ENCODE results near the gene N4BP2L1. TPM values are rescaled to one million over a fixed set of nuclear protein-coding genes. Genes with fewer than 3 reads are reported as not detected.

Gene N4BP2L1
- total and polyA plus RNA-seq, 9 donors: 4.6 to 7.9 (median 6.4) TPM

- H3K27ac ChIP-seq (ENCODE audit: low read length): no peak overlapping the region
- no peaks in the 10 kb centered on the region for H3K9me3 ChIP-seq (replicated peaks; ENCODE audit: control insufficient read depth, low read depth, low read length)
- no peaks in the 10 kb centered on the region for H3K36me3 ChIP-seq (ENCODE audit: control insufficient read depth, insufficient read depth, low read length)
- no peak overlapping the region for H3K4me3 ChIP-seq (ENCODE audit: low read length)
- WGBS (ENCODE audit: insufficient coverage): no CpG with 5 or more reads among the region's 4 CpGs
- no peaks in the 10 kb centered on the region for H3K27me3 ChIP-seq (ENCODE audit: control insufficient read depth, insufficient read depth, low read length)
- DNase-seq: no peak
- no peaks in the 10 kb centered on the region for H3K4me1 ChIP-seq (ENCODE audit: control insufficient read depth, insufficient read depth, low read length)
Measured at GRCh38 chr13:32403108-32403507, 24.8 kb downstream of the N4BP2L1 start.

GRCh38 chr13:32391101-32391619 lies 36.8 kb downstream of the N4BP2L1 start:
- H3K4me1 ChIP-seq (ENCODE audit: control insufficient read depth, insufficient read depth, low read length): no peaks in the 10 kb centered on the region
- no peak overlapping the region for H3K27ac ChIP-seq (ENCODE audit: low read length)
- DNase-seq: no peak
- H3K36me3 ChIP-seq (ENCODE audit: control insufficient read depth, insufficient read depth, low read length): no peaks in the 10 kb centered on the region
- WGBS (ENCODE audit: insufficient coverage): 81% methylated on average over 4 of the region's 4 CpGs
- no peak overlapping the region for H3K4me3 ChIP-seq (ENCODE audit: low read length)
- H3K27me3 ChIP-seq (ENCODE audit: control insufficient read depth, insufficient read depth, low read length): no peaks in the 10 kb centered on the region
- H3K9me3 ChIP-seq (replicated peaks; ENCODE audit: control insufficient read depth, low read depth, low read length): no peaks in the 10 kb centered on the region

GRCh38 chr13:32390484-32390883 lies 37.4 kb downstream of the N4BP2L1 start:
- Histone ChIP-seq H3K4me3 (ENCODE audit: low read length) (no peak overlapping the region), H3K4me1 (ENCODE audit: control insufficient read depth, insufficient read depth, low read length) (no peaks in the 10 kb centered on the region), H3K27ac (ENCODE audit: low read length) (no peak overlapping the region), H3K9me3 (replicated peaks; ENCODE audit: control insufficient read depth, low read depth, low read length) (no peaks in the 10 kb centered on the region), H3K36me3 (ENCODE audit: control insufficient read depth, insufficient read depth, low read length) (no peaks in the 10 kb centered on the region), H3K27me3 (ENCODE audit: control insufficient read depth, insufficient read depth, low read length) (no peaks in the 10 kb centered on the region)
- no peak for DNase-seq
- WGBS (ENCODE audit: insufficient coverage): no CpG with 5 or more reads among the region's 1 CpG

- Histone ChIP-seq H3K9me3 (replicated peaks; ENCODE audit: control insufficient read depth, low read depth, low read length) (no peaks in the 10 kb centered on the region), H3K36me3 (ENCODE audit: control insufficient read depth, insufficient read depth, low read length) (no peaks in the 10 kb centered on the region), H3K4me1 (ENCODE audit: control insufficient read depth, insufficient read depth, low read length) (no peaks in the 10 kb centered on the region), H3K27ac (ENCODE audit: low read length) (no peak overlapping the region), H3K27me3 (ENCODE audit: control insufficient read depth, insufficient read depth, low read length) (no peaks in the 10 kb centered on the region), H3K4me3 (ENCODE audit: low read length) (no peak overlapping the region)
- DNase-seq: no peak
- no CpG with 5 or more reads among the region's 4 CpGs for WGBS (ENCODE audit: insufficient coverage)
Measured at GRCh38 chr13:32390048-32390447, 37.9 kb downstream of the N4BP2L1 start.

- Histone ChIP-seq H3K27me3 (ENCODE audit: control insufficient read depth, insufficient read depth, low read length) (no peaks in the 10 kb centered on the region), H3K36me3 (ENCODE audit: control insufficient read depth, insufficient read depth, low read length) (peaks cover 15% of the 10 kb centered on the region), H3K27ac (ENCODE audit: low read length) (no peak overlapping the region), H3K4me1 (ENCODE audit: control insufficient read depth, insufficient read depth, low read length) (no peaks in the 10 kb centered on the region), H3K4me3 (ENCODE audit: low read length) (no peak overlapping the region), H3K9me3 (replicated peaks; ENCODE audit: control insufficient read depth, low read depth, low read length) (no peaks in the 10 kb centered on the region)
- no peak for DNase-seq
Measured at GRCh38 chr13:32385410-32385809, 42.5 kb downstream of the N4BP2L1 start.

- Histone ChIP-seq H3K36me3 (ENCODE audit: control insufficient read depth, insufficient read depth, low read length) (peaks cover 15% of the 10 kb centered on the region), H3K9me3 (replicated peaks; ENCODE audit: control insufficient read depth, low read depth, low read length) (no peaks in the 10 kb centered on the region), H3K27ac (ENCODE audit: low read length) (no peak overlapping the region), H3K4me1 (ENCODE audit: control insufficient read depth, insufficient read depth, low read length) (no peaks in the 10 kb centered on the region), H3K4me3 (ENCODE audit: low read length) (no peak overlapping the region), H3K27me3 (ENCODE audit: control insufficient read depth, insufficient read depth, low read length) (no peaks in the 10 kb centered on the region)
- no peak for DNase-seq
- 100% methylated on average over 1 of the region's 2 CpGs for WGBS (ENCODE audit: insufficient coverage)
Measured at GRCh38 chr13:32384702-32385101, 43.2 kb downstream of the N4BP2L1 start.

GRCh38 chr13:32383836-32384618 lies 43.9 kb downstream of the N4BP2L1 start:
- DNase-seq: no peak
- Histone ChIP-seq H3K9me3 (replicated peaks; ENCODE audit: control insufficient read depth, low read depth, low read length) (no peaks in the 10 kb centered on the region), H3K4me1 (ENCODE audit: control insufficient read depth, insufficient read depth, low read length) (no peaks in the 10 kb centered on the region), H3K27me3 (ENCODE audit: control insufficient read depth, insufficient read depth, low read length) (no peaks in the 10 kb centered on the region), H3K36me3 (ENCODE audit: control insufficient read depth, insufficient read depth, low read length) (peaks cover 15% of the 10 kb centered on the region), H3K4me3 (ENCODE audit: low read length) (no peak overlapping the region), H3K27ac (ENCODE audit: low read length) (no peak overlapping the region)
- WGBS (ENCODE audit: insufficient coverage): 92% methylated on average over 4 of the region's 5 CpGs

- peak; percentile 46 for DNase-seq
Measured at GRCh38 chr13:32381539-32381938, 46.4 kb downstream of the N4BP2L1 start.

GRCh38 chr13:32378012-32378411 lies 49.9 kb downstream of the N4BP2L1 start:
- H3K4me3 ChIP-seq (ENCODE audit: low read length): no peak overlapping the region
- no peaks in the 10 kb centered on the region for H3K4me1 ChIP-seq (ENCODE audit: control insufficient read depth, insufficient read depth, low read length)
- no CpG with 5 or more reads among the region's 1 CpG for WGBS (ENCODE audit: insufficient coverage)
- H3K36me3 ChIP-seq (ENCODE audit: control insufficient read depth, insufficient read depth, low read length): no peaks in the 10 kb centered on the region
- H3K27ac ChIP-seq (ENCODE audit: low read length): no peak overlapping the region
- no peaks in the 10 kb centered on the region for H3K9me3 ChIP-seq (replicated peaks; ENCODE audit: control insufficient read depth, low read depth, low read length)
- DNase-seq: no peak
- H3K27me3 ChIP-seq (ENCODE audit: control insufficient read depth, insufficient read depth, low read length): no peaks in the 10 kb centered on the region

More at GRCh38 chr13:32381539-32381938, 46.4 kb downstream of the N4BP2L1 start:
- H3K9me3 ChIP-seq (replicated peaks; ENCODE audit: control insufficient read depth, low read depth, low read length): no peaks in the 10 kb centered on the region
- WGBS (ENCODE audit: insufficient coverage): 71% methylated on average over 3 of the region's 3 CpGs
- H3K36me3 ChIP-seq (ENCODE audit: control insufficient read depth, insufficient read depth, low read length): peaks cover 15% of the 10 kb centered on the region
- H3K27me3 ChIP-seq (ENCODE audit: control insufficient read depth, insufficient read depth, low read length): no peaks in the 10 kb centered on the region
- no peaks in the 10 kb centered on the region for H3K4me1 ChIP-seq (ENCODE audit: control insufficient read depth, insufficient read depth, low read length)
- H3K27ac ChIP-seq (ENCODE audit: low read length): no peak overlapping the region
- no peak overlapping the region for H3K4me3 ChIP-seq (ENCODE audit: low read length)

GRCh38 chr13:32376642-32377415 lies 51.1 kb downstream of the N4BP2L1 start:
- Histone ChIP-seq H3K9me3 (replicated peaks; ENCODE audit: control insufficient read depth, low read depth, low read length) (no peaks in the 10 kb centered on the region), H3K27me3 (ENCODE audit: control insufficient read depth, insufficient read depth, low read length) (no peaks in the 10 kb centered on the region), H3K27ac (ENCODE audit: low read length) (no peak overlapping the region), H3K4me3 (ENCODE audit: low read length) (no peak overlapping the region), H3K36me3 (ENCODE audit: control insufficient read depth, insufficient read depth, low read length) (no peaks in the 10 kb centered on the region), H3K4me1 (ENCODE audit: control insufficient read depth, insufficient read depth, low read length) (no peaks in the 10 kb centered on the region)
- no peak for DNase-seq
- 91% methylated on average over 7 of the region's 13 CpGs for WGBS (ENCODE audit: insufficient coverage)
